SK-N-SH (cell line): ENCODE results near the gene TPRG1. TPM values are rescaled to one million over a fixed set of nuclear protein-coding genes. Genes with fewer than 3 reads are reported as not detected.

Source experiments
- CTCF ChIA-PET: fragments of 300-600, 350-600 bp; formaldehyde crosslinking; extraction: SDS; loops from one replicate; lab custom pipeline; 2021; lab: Yijun Ruan, JAX
- POLR2A ChIA-PET: fragments of 350-600 bp; sonication (Branson Sonifier 250); formaldehyde crosslinking; extraction: SDS; loops from one replicate; lab custom pipeline; 2020; ENCODE audit warnings: antibody characterized with exemption, inconsistent platforms; lab: Yijun Ruan, JAX
- DNase-seq: peaks from one replicate; pipeline ENCODE4 v3.0.0; 2012
- H2AFZ ChIP-seq: fragments of 200-600 bp; sonication (generic); 2 replicates; pipeline ENCODE4 v1.8.1; 2016; ENCODE audit warnings: antibody characterized with exemption, mild to moderate bottlenecking, low read depth
- H3F3A ChIP-seq: fragments of 200-600 bp; sonication (generic); replicated peaks from 2 replicates; pipeline ENCODE3; 2016; ENCODE audit warnings: antibody characterized with exemption, mild to moderate bottlenecking; ENCODE audit not compliant: insufficient read depth
- H3K27ac ChIP-seq, 2 experiments: fragments of 200-500 bp in 1 of 2; fragments of 200-600 bp in 1 of 2; sonication (Bioruptor generic) in 1 of 2; sonication (generic), shearing (Covaris generic) in 1 of 2; 2 replicates each; pipeline versions ENCODE4 v1.5.1 to v1.6.1; 2014 to 2016; ENCODE audit warnings: low read depth in 2 of 2, inconsistent platforms in 1 of 2, low read length in 1 of 2, mild to moderate bottlenecking in 1 of 2, mixed read lengths in 1 of 2
- H3K27me3 ChIP-seq: fragments of 200-600 bp; sonication (generic), shearing (Covaris generic); 2 replicates; pipeline ENCODE4 v1.6.1; 2016; ENCODE audit warnings: mixed run types; ENCODE audit not compliant: insufficient read depth
- H3K36me3 ChIP-seq, 2 experiments: fragments of 200-500 bp in 1 of 2; fragments of 200-600 bp in 1 of 2; sonication (Bioruptor generic) in 1 of 2; sonication (generic) in 1 of 2; replicated peaks in 1 of 2; 2 replicates each; pipeline versions ENCODE3 to v1.5.1; 2014 to 2016; ENCODE audit warnings: low read length in 1 of 2, mild to moderate bottlenecking in 1 of 2; ENCODE audit not compliant: insufficient read depth in 2 of 2, control insufficient read depth in 1 of 2
- H3K4me1 ChIP-seq, 2 experiments: fragments of 200-500 bp in 1 of 2; fragments of 200-600 bp in 1 of 2; sonication (Bioruptor generic) in 1 of 2; sonication (generic), shearing (Covaris generic) in 1 of 2; 2 replicates each; pipeline versions ENCODE4 v1.5.1 to v1.6.1; 2014 to 2016; ENCODE audit warnings: low read depth in 1 of 2, low read length in 1 of 2, mixed run types in 1 of 2; ENCODE audit not compliant: insufficient read depth in 2 of 2, control insufficient read depth in 1 of 2
- H3K4me2 ChIP-seq: fragments of 200-600 bp; sonication (generic), shearing (Covaris generic); 2 replicates; pipeline ENCODE4 v1.6.1; 2017; ENCODE audit warnings: mixed run types
- H3K4me3 ChIP-seq, 2 experiments: fragments of 200-500 bp in 1 of 2; fragments of 200-600 bp in 1 of 2; sonication (Bioruptor generic) in 1 of 2; sonication (generic), shearing (Covaris generic) in 1 of 2; 2 replicates each; pipeline versions ENCODE4 v1.5.1 to v1.8.1; 2014 to 2016; ENCODE audit warnings: low read depth in 2 of 2, inconsistent platforms in 1 of 2, low read length in 1 of 2, mild to moderate bottlenecking in 1 of 2, mixed read lengths in 1 of 2, moderate library complexity in 1 of 2
- H3K79me2 ChIP-seq: fragments of 200-600 bp; sonication (generic); 2 replicates; pipeline ENCODE4 v1.8.1; 2017; ENCODE audit warnings: mild to moderate bottlenecking; ENCODE audit not compliant: insufficient read depth
- H3K9ac ChIP-seq: fragments of 200-600 bp; sonication (generic); 2 replicates; pipeline ENCODE4 v1.6.1; 2017; ENCODE audit warnings: mixed run types
- H3K9me2 ChIP-seq: fragments of 200-600 bp; sonication (generic); 2 replicates; pipeline ENCODE4 v1.6.1; 2017; ENCODE audit warnings: mixed run types
- H3K9me3 ChIP-seq: fragments of 200-600 bp; sonication (generic); 2 replicates; pipeline ENCODE4 v1.6.1; 2017; ENCODE audit warnings: mixed run types, mild to moderate bottlenecking, moderate library complexity
- H4K20me1 ChIP-seq: fragments of 200-600 bp; sonication (generic); 2 replicates; pipeline ENCODE4 v1.6.1; 2017; ENCODE audit warnings: mild to moderate bottlenecking, mixed run types; ENCODE audit not compliant: insufficient read depth
- EZH2phosphoT487 ChIP-seq: fragments of 200-600 bp; sonication (generic); IDR thresholded peaks from 2 replicates; pipeline ENCODE4 v1.6.1; 2017; ENCODE audit warnings: low read depth, mixed run types, mild to moderate bottlenecking, antibody characterized with exemption, moderate library complexity, borderline replicate concordance
- GATA2 ChIP-seq: sonication (generic); formaldehyde crosslinking; IDR thresholded peaks from 2 replicates; pipeline ENCODE4 v1.5.0; 2020; ENCODE audit warnings: mild to moderate bottlenecking, missing genetic modification reagents
- IRF3 ChIP-seq: fragments of 150-350 bp; IDR thresholded peaks from 2 replicates; pipeline ENCODE4 v1.6.1; 2016; ENCODE audit warnings: mild to moderate bottlenecking, low read depth, low read length
- POLR2AphosphoS5 ChIP-seq: IDR thresholded peaks from 2 replicates; pipeline ENCODE4 v1.6.1; 2012; ENCODE audit warnings: low read depth, low read length
- SIN3A ChIP-seq: IDR thresholded peaks from 2 replicates; pipeline ENCODE4 v1.6.1; 2012; ENCODE audit warnings: low read depth, mild to moderate bottlenecking, low read length, moderate library complexity, borderline replicate concordance
- SMC3 ChIP-seq: IDR thresholded peaks from 2 replicates; pipeline ENCODE4 v1.6.1; 2012; ENCODE audit warnings: low read depth, low read length, improper control_type of control experiment
- TCF12 ChIP-seq: IDR thresholded peaks from 2 replicates; pipeline ENCODE4 v1.4.0; 2012
- USF2 ChIP-seq: fragments of 150-350 bp; IDR thresholded peaks from 2 replicates; pipeline ENCODE4 v1.6.1; 2017; ENCODE audit warnings: antibody characterized with exemption, low read length, low read depth, borderline replicate concordance
- YY1 ChIP-seq: IDR thresholded peaks from 2 replicates; pipeline ENCODE4 v1.4.0; 2012; ENCODE audit warnings: low read depth, mild to moderate bottlenecking
- WGBS: methylation state at CpG from one replicate; pipeline ENCODE4 v1.1.6; 2017; ENCODE audit warnings: low lambda C conversion rate; 5-methylcytosine and 5-hydroxymethylcytosine counted together
- polyA plus RNA-seq, 3 experiments: library from polyadenylated mRNA; depleted of rRNA; stranded (reverse); fragments of >200 nt; gene quantifications; 2 replicates each; pipeline ENCODE4 v1.2.3, GENCODE V29; 2012
- TF ChIP-seq, protein P1 (sequence below): fragments of 200-600 bp; sonication (generic); IDR thresholded peaks from 2 replicates; pipeline ENCODE4 v1.6.1; 2017; ENCODE audit warnings: antibody characterized with exemption, mild to moderate bottlenecking, moderate library complexity
- TF ChIP-seq, protein P2 (sequence below): IDR thresholded peaks from 2 replicates; pipeline ENCODE4 v1.4.0; 2012; ENCODE audit warnings: low read depth, borderline replicate concordance

The TPRG1 gene
- polyA plus RNA-seq, 1 of the 3 experiments (the other 2 are of a cell fraction) = 0.64 TPM

DNA sequence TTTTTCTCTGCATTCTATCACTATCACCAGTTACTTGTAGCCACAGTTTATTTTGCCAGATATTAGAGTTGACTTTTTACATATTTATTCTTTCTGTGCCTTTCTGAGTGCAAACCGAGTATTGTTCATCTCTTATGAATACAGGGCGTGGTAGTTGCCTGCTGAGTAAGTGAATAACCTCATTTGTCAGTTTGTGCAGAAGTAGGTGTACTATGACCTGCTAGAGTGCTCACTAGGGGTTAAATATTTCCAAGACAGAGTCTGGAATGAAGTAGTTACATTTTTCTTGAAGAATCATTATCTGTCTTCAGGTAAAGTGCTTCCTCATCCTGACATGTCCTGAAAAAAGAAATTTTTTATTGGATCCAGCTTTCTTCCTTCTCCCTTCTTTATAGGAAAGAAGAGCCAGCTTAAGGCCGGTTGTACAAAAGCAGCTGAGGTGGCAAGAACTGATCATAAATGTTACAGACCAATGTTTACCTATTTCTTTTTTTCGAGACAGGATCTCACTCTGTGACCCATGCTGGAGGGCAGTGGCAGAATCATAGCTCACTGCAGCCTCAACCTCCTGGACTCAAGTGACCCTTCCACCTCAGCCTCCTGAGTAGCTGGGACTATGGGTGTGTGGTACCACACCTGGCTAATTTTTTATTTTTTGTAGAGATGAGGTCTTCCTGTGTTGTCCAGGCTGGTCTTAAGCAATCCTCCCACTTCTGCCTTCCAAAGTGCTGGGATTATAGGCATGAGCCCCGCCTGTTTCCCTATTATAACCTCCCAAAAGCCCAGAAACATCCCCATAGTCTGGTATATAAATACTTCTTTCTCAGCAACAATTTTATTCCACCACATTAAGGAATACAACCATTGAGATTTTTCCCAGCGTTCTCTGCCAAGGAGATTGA lies 182.5 kb downstream of the TPRG1 start:
- POLR2A ChIA-PET = no interaction called here
- Histone ChIP-seq H3K4me2 (no peak overlapping the region), H3K9ac (no peak overlapping the region)

More for the DNA sequence above, 182.5 kb downstream of the TPRG1 start:
- H3K9me3 ChIP-seq = no peaks in the 10 kb centered on the region
- H3K9me2 ChIP-seq = no peaks in the 10 kb centered on the region
- no peaks in the 10 kb centered on the region for H4K20me1 ChIP-seq
- DNase-seq = no peak
- no peak overlapping the region for H3K27ac ChIP-seq
- H3K4me1 ChIP-seq = no peaks in the 10 kb centered on the region
- no peak for TF ChIP-seq EZH2phosphoT487
- no peak for TF ChIP-seq SIN3A
- TF ChIP-seq, protein P1, sequence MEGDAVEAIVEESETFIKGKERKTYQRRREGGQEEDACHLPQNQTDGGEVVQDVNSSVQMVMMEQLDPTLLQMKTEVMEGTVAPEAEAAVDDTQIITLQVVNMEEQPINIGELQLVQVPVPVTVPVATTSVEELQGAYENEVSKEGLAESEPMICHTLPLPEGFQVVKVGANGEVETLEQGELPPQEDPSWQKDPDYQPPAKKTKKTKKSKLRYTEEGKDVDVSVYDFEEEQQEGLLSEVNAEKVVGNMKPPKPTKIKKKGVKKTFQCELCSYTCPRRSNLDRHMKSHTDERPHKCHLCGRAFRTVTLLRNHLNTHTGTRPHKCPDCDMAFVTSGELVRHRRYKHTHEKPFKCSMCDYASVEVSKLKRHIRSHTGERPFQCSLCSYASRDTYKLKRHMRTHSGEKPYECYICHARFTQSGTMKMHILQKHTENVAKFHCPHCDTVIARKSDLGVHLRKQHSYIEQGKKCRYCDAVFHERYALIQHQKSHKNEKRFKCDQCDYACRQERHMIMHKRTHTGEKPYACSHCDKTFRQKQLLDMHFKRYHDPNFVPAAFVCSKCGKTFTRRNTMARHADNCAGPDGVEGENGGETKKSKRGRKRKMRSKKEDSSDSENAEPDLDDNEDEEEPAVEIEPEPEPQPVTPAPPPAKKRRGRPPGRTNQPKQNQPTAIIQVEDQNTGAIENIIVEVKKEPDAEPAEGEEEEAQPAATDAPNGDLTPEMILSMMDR = no peak
- no peak for TF ChIP-seq USF2
- TF ChIP-seq, protein P2, sequence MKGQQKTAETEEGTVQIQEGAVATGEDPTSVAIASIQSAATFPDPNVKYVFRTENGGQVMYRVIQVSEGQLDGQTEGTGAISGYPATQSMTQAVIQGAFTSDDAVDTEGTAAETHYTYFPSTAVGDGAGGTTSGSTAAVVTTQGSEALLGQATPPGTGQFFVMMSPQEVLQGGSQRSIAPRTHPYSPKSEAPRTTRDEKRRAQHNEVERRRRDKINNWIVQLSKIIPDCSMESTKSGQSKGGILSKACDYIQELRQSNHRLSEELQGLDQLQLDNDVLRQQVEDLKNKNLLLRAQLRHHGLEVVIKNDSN = no peak
- TF ChIP-seq YY1 = no peak
- no peak for TF ChIP-seq GATA2 (CRISPR knock-in tag)
- TF ChIP-seq IRF3 = no peak
- no peak for TF ChIP-seq SMC3
- TF ChIP-seq TCF12 = no peak
- no peak for TF ChIP-seq POLR2AphosphoS5
- CTCF ChIA-PET = no interaction called here
- H2AFZ ChIP-seq = no peak overlapping the region
- no peaks in the 10 kb centered on the region for H3K36me3 ChIP-seq
- WGBS = 2% methylated on average over 6 of the region's 6 CpGs
- no peaks in the 10 kb centered on the region; the same call in 1 of the 2 replicates for H3K27me3 ChIP-seq
- no peaks in the 10 kb centered on the region for H3K79me2 ChIP-seq
- H3F3A ChIP-seq = no peaks in the 10 kb centered on the region
- H3K4me3 ChIP-seq = no peak overlapping the region
